Mammary epithelial cell (primary cell): ENCODE data around the gene RABL6.

Experiments
- CTCF ChIP-seq, 2 donors: IDR thresholded peaks in 1 of 2; conservative IDR thresholded peaks in 1 of 2; 2 replicates each; pipeline ENCODE4 v1.5.1; 2011 to 2012; ENCODE audit warnings: inconsistent platforms in 2 of 2, low read length in 2 of 2, mild to moderate bottlenecking in 2 of 2, control low read depth in 1 of 2, low read depth in 1 of 2; ENCODE audit not compliant: insufficient read depth in 1 of 2; ENCODE audit errors: extremely low read depth in 1 of 2
- EZH2 ChIP-seq: IDR thresholded peaks from 2 replicates; pipeline ENCODE4 v1.6.1; 2012; ENCODE audit warnings: low read length, inconsistent platforms, borderline replicate concordance

- TF ChIP-seq CTCF (conservative IDR thresholded peaks at IDR 0.05 in 1 of 2, IDR thresholded peaks at IDR 0.05 in 1 of 2; ENCODE audit: extremely low read depth in 1 of 2, insufficient read depth in 1 of 2, low read depth in 1 of 2, low read length in 2 of 2): peak in 1 of 2 donors; percentile 5
- TF ChIP-seq EZH2: no peak
These were observed 74.6 kb downstream of the RABL6 start for GRCh38 chr9:136882109-136882946.
